ENCODE data around the gene CEACAM6. TPM values are rescaled to one million over a fixed set of nuclear protein-coding genes. Genes with fewer than 3 reads are reported as not detected.
"Not testable (repeated sequence)": the region's sequence is repeated elsewhere in the genome, so short reads cannot be mapped to it uniquely, and the experiment has no call there.

Gene CEACAM6
- polyA plus RNA-seq, 1 experiment, result not detected

- DNase-seq (ENCODE audit: low read depth), result no peak
- Histone ChIP-seq H3K27me3 (ENCODE audit: control insufficient read depth, insufficient read depth, low read length) (peaks cover 6% of the 10 kb centered on the region), H3K4me3 (ENCODE audit: low read depth, low read length) (no peak overlapping the region), H3K36me3 (ENCODE audit: control insufficient read depth, insufficient read depth, low read length) (no peaks in the 10 kb centered on the region)
- ChIA-PET CTCF (interaction anchor here (1.1 to 3.4 kb wide), 2 partner anchors 106 to 108 kb away, joined by 3 to 17 read pairs; no protein-coding TSS in a partner anchor), POLR2A (no interaction called here)
- TF ChIP-seq CTCF (IDR thresholded peaks at IDR 0.05; ENCODE audit: insufficient read depth, low read depth, low read length), result no peak
These were observed 7.3 kb upstream of the CEACAM6 start for GRCh38 chr19:41748012-41748411.

GRCh38 chr19:41750248-41751134 is 4.8 kb upstream of the CEACAM6 start:
- H3K36me3 ChIP-seq (ENCODE audit: control insufficient read depth, insufficient read depth, low read length); DNase-seq (ENCODE audit: low read depth); H3K27me3 ChIP-seq (ENCODE audit: control insufficient read depth, insufficient read depth, low read length); POLR2A ChIA-PET; H3K4me3 ChIP-seq (ENCODE audit: low read depth, low read length): not testable (repeated sequence)
- CTCF ChIA-PET, result interaction anchor here (1.0 to 5.1 kb wide), 3 partner anchors 11 to 109 kb away, joined by 3 to 26 read pairs (median 3); no protein-coding TSS in a partner anchor

GRCh38 chr19:41753159-41753558 is 2.2 kb upstream of the CEACAM6 start:
- ChIA-PET POLR2A (no interaction called here), CTCF (interaction anchor here (0.6 to 5.1 kb wide), 19 partner anchors 8 to 822 kb away, joined by 3 to 26 read pairs (median 5); no protein-coding TSS in a partner anchor)
- no peak for DNase-seq (ENCODE audit: low read depth)
- H3K4me3 ChIP-seq (ENCODE audit: low read depth, low read length), result no peak overlapping the region
- TF ChIP-seq CTCF (IDR thresholded peaks at IDR 0.05; ENCODE audit: insufficient read depth, low read depth, low read length), result peak; percentile 65
- H3K36me3 ChIP-seq (ENCODE audit: control insufficient read depth, insufficient read depth, low read length), result no peaks in the 10 kb centered on the region
- H3K27me3 ChIP-seq (ENCODE audit: control insufficient read depth, insufficient read depth, low read length), result peaks cover 6% of the 10 kb centered on the region

- H3K4me3 ChIP-seq (ENCODE audit: low read depth, low read length), result no peak overlapping the region
- ChIA-PET POLR2A (no interaction called here), CTCF (interaction anchor here (0.6 to 5.1 kb wide), 17 partner anchors 8 to 190 kb away, joined by 3 to 26 read pairs (median 4); no protein-coding TSS in a partner anchor)
- TF ChIP-seq CTCF (IDR thresholded peaks at IDR 0.05; ENCODE audit: insufficient read depth, low read depth, low read length), result peak; percentile 77
- H3K36me3 ChIP-seq (ENCODE audit: control insufficient read depth, insufficient read depth, low read length), result no peaks in the 10 kb centered on the region
- peaks cover 6% of the 10 kb centered on the region for H3K27me3 ChIP-seq (ENCODE audit: control insufficient read depth, insufficient read depth, low read length)
- DNase-seq (ENCODE audit: low read depth), result no peak
These were observed 1.3 kb upstream of the CEACAM6 start for GRCh38 chr19:41753936-41754529.

- Histone ChIP-seq H3K4me3 (ENCODE audit: low read depth, low read length) (no peak overlapping the region), H3K36me3 (ENCODE audit: control insufficient read depth, insufficient read depth, low read length) (no peaks in the 10 kb centered on the region), H3K27me3 (ENCODE audit: control insufficient read depth, insufficient read depth, low read length) (no peaks in the 10 kb centered on the region; the same call in 1 of the 2 replicates)
- no peak for DNase-seq (ENCODE audit: low read depth)
- POLR2A ChIA-PET, result no interaction called here
- no peak for TF ChIP-seq CTCF (IDR thresholded peaks at IDR 0.05; ENCODE audit: insufficient read depth, low read depth, low read length)
- CTCF ChIA-PET, result no interaction called here
These were observed 3.5 kb downstream of the CEACAM6 start for GRCh38 chr19:41758846-41759245.
